ENCODE results near the gene SLC12A7.

- TF ChIP-seq CTCF (IDR thresholded peaks at IDR 0.05 in 2 of 3, conservative IDR thresholded peaks at IDR 0.05 in 1 of 3; ENCODE audit: insufficient read depth in 2 of 3, low read depth in 1 of 3, low read length in 3 of 3): no peak
- TF ChIP-seq ZNF407 (IDR thresholded peaks at IDR 0.05; ENCODE audit: low read depth): no peak
- no peak for TF ChIP-seq ZNF24 (IDR thresholded peaks at IDR 0.05)
- TF ChIP-seq ETS1 (conservative IDR thresholded peaks at IDR 0.05; ENCODE audit: control insufficient read depth, low read depth, low read length): no peak
- no peak for TF ChIP-seq ATF3 (IDR thresholded peaks at IDR 0.05)
- TF ChIP-seq ATF3 (CRISPR knock-in tag; conservative IDR thresholded peaks at IDR 0.05): no peak
- TF ChIP-seq ZNF696 (CRISPR knock-in tag; conservative IDR thresholded peaks at IDR 0.05): no peak
- no peak for TF ChIP-seq POLR2AphosphoS5 (IDR thresholded peaks at IDR 0.05; ENCODE audit: control insufficient read depth, insufficient read depth, low read depth, low read length)
Measured at GRCh38 chr5:1039706-1040260, 72.1 kb downstream of the SLC12A7 start.

All from K562 (cell line).